Uterus (tissue), 4 donors: ENCODE results near the gene TTC39B. TPM values are rescaled to one million over a fixed set of nuclear protein-coding genes. Genes with fewer than 3 reads are reported as not detected.
A peak's percentile ranks its signal among the peaks of the same experiment; 100 is the strongest.

Source experiments
- DNase-seq, 2 donors: peaks; one replicate each; pipeline ENCODE4 v3.0.0-alpha.2; 2019 to 2020
- H3K27ac ChIP-seq, 2 donors: fragments of 200-600 bp; sonication (generic); 1 replicate in 1 of 2; 2 replicates in 1 of 2; pipeline ENCODE4 v1.5.1; 2016 to 2018
- H3K27me3 ChIP-seq, 2 donors: fragments of 200-600 bp; sonication (generic); one replicate each; pipeline ENCODE4 v1.5.1; 2018 to 2019; ENCODE audit warnings: control low read depth in 1 of 2
- H3K36me3 ChIP-seq, 2 donors: fragments of 200-600 bp; sonication (generic); one replicate each; pipeline ENCODE4 v1.5.1; 2019; ENCODE audit warnings: control low read depth in 1 of 2
- H3K4me1 ChIP-seq, 2 donors: fragments of 200-600 bp; sonication (generic); one replicate each; pipeline ENCODE4 v1.5.1; 2018 to 2019; ENCODE audit warnings: control low read depth in 1 of 2
- H3K4me3 ChIP-seq, 2 donors: fragments of 200-600 bp; sonication (generic); 1 replicate in 1 of 2; 2 replicates in 1 of 2; pipeline ENCODE4 v1.5.1; 2018 to 2019; ENCODE audit warnings: mild to moderate bottlenecking in 1 of 2
- H3K9me3 ChIP-seq, 2 donors: fragments of 200-600 bp; sonication (generic); one replicate each; pipeline ENCODE4 v1.5.1; 2019; ENCODE audit warnings: control low read depth in 1 of 2
- POLR2A ChIP-seq, 2 donors: fragments of 450-650 bp; IDR thresholded peaks; one replicate each; pipeline ENCODE4 v1.6.1; 2016; ENCODE audit warnings: antibody characterized with exemption in 2 of 2, mild to moderate bottlenecking in 1 of 2, moderate library complexity in 1 of 2
- intact Hi-C: fragments of 100-400 bp; cut with DNase I; formaldehyde crosslinking; loops from one replicate; pipeline ENCODE4 v1.15.1; 2023; ENCODE audit warnings: low total_unique reads
- total RNA-seq, 4 donors: library from RNA; depleted of rRNA in 3 of 4; stranded (reverse); fragments of >200 nt in 3 of 4; gene quantifications; one replicate each; pipeline versions ENCODE4 v1.1.0 to v1.2.4, GENCODE V29; 2014 to 2023
- TF ChIP-seq, protein P1 (sequence below), 4 experiments: fragments of 200-600 bp in 2 of 4; fragments of 450-650 bp in 2 of 4; sonication (generic) in 2 of 4; IDR thresholded peaks; one replicate each; pipeline ENCODE4 v1.5.1; 2016 to 2019; ENCODE audit warnings: antibody characterized with exemption in 4 of 4, mild to moderate bottlenecking in 2 of 4, moderate library complexity in 1 of 4
- donor health status: DM: yes; HTN: yes; CAD: no.

The TTC39B gene
- total RNA-seq, 4 donors from 2014 or later = 14.1 to 21.9 (median 19.6) TPM

DNA sequence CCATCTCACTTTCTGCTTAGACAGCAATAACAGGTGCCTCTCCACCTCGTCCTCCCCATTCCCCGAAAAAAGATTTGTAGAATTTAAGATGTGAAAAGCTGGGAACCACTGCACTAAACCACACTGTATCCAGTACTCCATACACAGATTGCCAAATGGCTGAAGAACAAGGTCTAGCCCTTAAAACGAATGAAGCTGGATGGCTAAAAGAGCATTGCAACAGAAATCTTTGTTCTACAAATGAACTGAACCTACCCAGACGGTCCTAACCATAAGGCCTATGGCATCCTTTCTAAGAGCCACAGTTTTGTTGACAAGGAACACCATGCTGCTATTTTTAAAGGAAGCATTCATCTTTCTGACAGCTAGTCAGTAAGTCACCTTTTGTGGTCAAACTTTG is 152.3 kb downstream of the TTC39B start:
- no peaks in the 10 kb centered on the region for H3K27me3 ChIP-seq
- H3K4me3 ChIP-seq = no peak overlapping the region
- no peak for TF ChIP-seq POLR2A (IDR thresholded peaks at IDR 0.05)
- TF ChIP-seq, protein P1, sequence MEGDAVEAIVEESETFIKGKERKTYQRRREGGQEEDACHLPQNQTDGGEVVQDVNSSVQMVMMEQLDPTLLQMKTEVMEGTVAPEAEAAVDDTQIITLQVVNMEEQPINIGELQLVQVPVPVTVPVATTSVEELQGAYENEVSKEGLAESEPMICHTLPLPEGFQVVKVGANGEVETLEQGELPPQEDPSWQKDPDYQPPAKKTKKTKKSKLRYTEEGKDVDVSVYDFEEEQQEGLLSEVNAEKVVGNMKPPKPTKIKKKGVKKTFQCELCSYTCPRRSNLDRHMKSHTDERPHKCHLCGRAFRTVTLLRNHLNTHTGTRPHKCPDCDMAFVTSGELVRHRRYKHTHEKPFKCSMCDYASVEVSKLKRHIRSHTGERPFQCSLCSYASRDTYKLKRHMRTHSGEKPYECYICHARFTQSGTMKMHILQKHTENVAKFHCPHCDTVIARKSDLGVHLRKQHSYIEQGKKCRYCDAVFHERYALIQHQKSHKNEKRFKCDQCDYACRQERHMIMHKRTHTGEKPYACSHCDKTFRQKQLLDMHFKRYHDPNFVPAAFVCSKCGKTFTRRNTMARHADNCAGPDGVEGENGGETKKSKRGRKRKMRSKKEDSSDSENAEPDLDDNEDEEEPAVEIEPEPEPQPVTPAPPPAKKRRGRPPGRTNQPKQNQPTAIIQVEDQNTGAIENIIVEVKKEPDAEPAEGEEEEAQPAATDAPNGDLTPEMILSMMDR (IDR thresholded peaks at IDR 0.05) = no peak
- intact Hi-C loops = no loop called here
- H3K4me1 ChIP-seq = peaks cover 5 to 7% of the 10 kb centered on the region in 2 donors
- no peaks in the 10 kb centered on the region for H3K9me3 ChIP-seq
- no peak for DNase-seq
- no peaks in the 10 kb centered on the region for H3K36me3 ChIP-seq
- H3K27ac ChIP-seq = peak overlapping the region; percentile 52 to 83

DNA sequence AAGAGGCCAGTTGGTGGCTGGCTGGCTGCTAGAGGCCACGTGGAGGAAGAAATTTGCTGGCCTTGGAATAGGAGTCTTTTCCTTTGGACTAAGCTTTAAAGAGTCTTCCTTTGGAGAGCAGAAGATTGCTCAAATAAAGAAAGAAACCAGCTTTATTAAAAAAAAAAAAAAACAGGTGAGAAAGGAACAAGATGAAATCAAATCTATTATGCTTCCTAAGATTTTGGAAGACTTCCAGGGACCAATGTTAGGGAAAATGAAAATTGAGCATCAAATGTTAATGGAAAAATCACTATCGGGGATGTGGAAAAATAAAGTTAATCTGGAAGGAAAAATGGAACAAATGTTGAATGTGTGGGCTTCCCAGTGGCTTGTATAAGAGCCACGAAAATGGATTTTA is 153.1 kb downstream of the TTC39B start:
- TF ChIP-seq POLR2A (IDR thresholded peaks at IDR 0.05) = no peak
- TF ChIP-seq, protein P1 (IDR thresholded peaks at IDR 0.05) = no peak
- intact Hi-C loops = no loop called here
- no peak overlapping the region for H3K4me3 ChIP-seq
- H3K27me3 ChIP-seq = no peaks in the 10 kb centered on the region
- DNase-seq = no peak
- H3K4me1 ChIP-seq = peaks cover 5 to 7% of the 10 kb centered on the region in 2 donors
- H3K27ac ChIP-seq = no peak overlapping the region
- H3K36me3 ChIP-seq = no peaks in the 10 kb centered on the region
- no peaks in the 10 kb centered on the region for H3K9me3 ChIP-seq

DNA sequence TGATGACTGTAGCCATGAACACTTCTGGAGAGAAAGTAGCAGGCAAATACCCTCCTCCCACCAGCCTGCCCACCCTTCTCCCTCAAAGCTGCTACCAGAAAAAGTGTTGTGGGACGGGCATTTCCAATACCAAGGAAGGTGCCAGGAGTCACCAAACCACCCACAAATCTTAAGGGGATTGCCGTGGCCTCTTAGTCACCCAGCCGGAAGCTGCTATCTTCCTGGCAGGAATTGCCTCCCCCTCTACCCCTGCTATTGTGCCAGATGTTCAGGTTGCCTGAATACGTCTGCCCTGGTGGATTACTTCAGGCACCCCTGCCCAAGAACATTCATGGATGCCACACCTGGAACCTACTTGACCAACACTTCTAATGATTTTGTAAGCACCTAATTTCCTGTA is 156.1 kb downstream of the TTC39B start:
- peaks cover 2 to 7% of the 10 kb centered on the region in 2 donors for H3K4me1 ChIP-seq
- TF ChIP-seq, protein P1 (IDR thresholded peaks at IDR 0.05) = no peak
- TF ChIP-seq POLR2A (IDR thresholded peaks at IDR 0.05) = no peak
- H3K4me3 ChIP-seq = no peak overlapping the region
- H3K27me3 ChIP-seq = no peaks in the 10 kb centered on the region
- H3K36me3 ChIP-seq = no peaks in the 10 kb centered on the region
- H3K27ac ChIP-seq = no peak overlapping the region
- DNase-seq = no peak
- intact Hi-C loops = no loop called here
- no peaks in the 10 kb centered on the region for H3K9me3 ChIP-seq

DNA sequence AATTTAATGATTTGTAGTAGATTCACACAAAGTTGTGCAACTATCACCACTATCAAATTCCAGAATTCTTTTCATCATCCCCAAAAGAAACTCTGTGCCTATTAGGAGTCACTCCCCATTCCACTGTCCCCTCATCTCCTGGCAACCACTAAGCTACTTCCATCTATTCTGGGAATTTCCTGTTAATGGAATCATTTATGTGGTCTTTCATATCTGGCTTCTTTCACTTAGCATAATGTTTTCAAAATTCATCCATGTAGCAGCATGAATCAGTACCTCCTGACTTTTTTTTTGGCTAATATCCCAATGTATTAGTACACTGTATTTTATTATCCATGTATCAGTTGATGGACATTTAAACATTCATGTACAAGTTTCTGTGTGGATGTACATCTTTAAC is 157.6 kb downstream of the TTC39B start:
- Histone ChIP-seq H3K4me1 (no peaks in the 10 kb centered on the region), H3K27me3 (no peaks in the 10 kb centered on the region), H3K9me3 (no peaks in the 10 kb centered on the region), H3K27ac (no peak overlapping the region), H3K36me3 (no peaks in the 10 kb centered on the region), H3K4me3 (no peak overlapping the region)
- TF ChIP-seq, protein P1 (IDR thresholded peaks at IDR 0.05) = no peak
- TF ChIP-seq POLR2A (IDR thresholded peaks at IDR 0.05) = no peak
- DNase-seq = no peak
- intact Hi-C loops = no loop called here

DNA sequence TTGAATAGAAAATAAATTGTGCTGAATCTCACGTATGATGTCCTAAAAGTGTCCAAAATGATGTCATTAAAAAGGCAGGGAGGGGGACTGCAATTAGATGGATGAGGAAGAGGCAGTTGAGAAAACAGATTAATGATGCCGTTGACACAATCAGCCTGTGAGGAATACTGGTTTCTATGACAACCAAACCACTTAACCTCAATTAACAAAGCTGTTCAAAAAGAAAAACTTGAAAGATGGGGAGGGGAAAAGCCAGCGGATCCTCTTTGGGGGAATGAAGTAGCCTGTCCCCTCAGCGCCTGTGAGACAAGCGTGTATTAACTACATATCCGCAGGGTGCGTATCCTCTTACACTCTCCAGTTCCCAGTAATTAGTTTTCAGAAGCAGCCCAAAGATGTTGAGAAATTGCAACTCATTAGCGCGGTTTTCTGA is 160.7 kb downstream of the TTC39B start:
- no peak overlapping the region for H3K27ac ChIP-seq
- intact Hi-C loops = no loop called here
- no peak overlapping the region for H3K4me3 ChIP-seq
- no peaks in the 10 kb centered on the region for H3K27me3 ChIP-seq
- H3K36me3 ChIP-seq = no peaks in the 10 kb centered on the region
- DNase-seq = no peak
- no peaks in the 10 kb centered on the region for H3K9me3 ChIP-seq
- no peak for TF ChIP-seq POLR2A (IDR thresholded peaks at IDR 0.05)
- TF ChIP-seq, protein P1 (IDR thresholded peaks at IDR 0.05) = no peak
- H3K4me1 ChIP-seq = no peaks in the 10 kb centered on the region
